Stomach (tissue), 9 donors: Measurements from ENCODE around the gene IL12B. TPM values are rescaled to one million over a fixed set of nuclear protein-coding genes. Genes with fewer than 3 reads are reported as not detected.

Experiments
- DNase-seq, 2 donors: peaks; one replicate each; pipeline versions ENCODE4 v3.0.0 to v3.0.0-alpha.2; 2013 to 2019
- H3K27ac ChIP-seq, 5 donors: fragments of 200-600 bp in 4 of 5; sonication (generic) in 4 of 5; one replicate each; pipeline ENCODE4 v1.5.1; 2013 to 2019; ENCODE audit warnings: mild to moderate bottlenecking in 1 of 5, moderate library complexity in 1 of 5
- H3K27me3 ChIP-seq, 3 donors: fragments of 200-600 bp; sonication (generic); one replicate each; pipeline ENCODE4 v1.5.1; 2017 to 2019; ENCODE audit warnings: mixed run types in 1 of 3
- H3K36me3 ChIP-seq, 4 donors: fragments of 200-600 bp; sonication (generic); 1 replicate in 3 of 4; 2 replicates in 1 of 4; pipeline ENCODE4 v1.5.1; 2016 to 2019
- H3K4me1 ChIP-seq, 4 donors: fragments of 200-600 bp; sonication (generic); one replicate each; pipeline ENCODE4 v1.5.1; 2016 to 2019
- H3K4me3 ChIP-seq, 4 donors: fragments of 200-600 bp; sonication (generic) in 3 of 4; one replicate each; pipeline ENCODE4 v1.5.1; 2016 to 2019; ENCODE audit warnings: mild to moderate bottlenecking in 1 of 4
- H3K9me3 ChIP-seq, 4 donors: fragments of 200-600 bp; sonication (generic); one replicate each; pipeline ENCODE4 v1.5.1; 2016 to 2019
- CTCF ChIP-seq, 7 experiments: fragments of 450-650 bp in 4 of 7; fragments of 200-600 bp in 3 of 7; sonication (generic) in 3 of 7; IDR thresholded peaks; one replicate each; pipeline ENCODE4 v1.5.1; 2016 to 2019; ENCODE audit warnings: antibody characterized with exemption in 7 of 7, control low read depth in 2 of 7, mild to moderate bottlenecking in 1 of 7
- EP300 ChIP-seq: sonication (generic); formaldehyde crosslinking; IDR thresholded peaks from one replicate; pipeline ENCODE4 v1.6.1; 2017; ENCODE audit warnings: antibody characterized with exemption
- POLR2A ChIP-seq, 4 donors: fragments of 450-650 bp; IDR thresholded peaks; one replicate each; pipeline ENCODE4 v1.6.1; 2016; ENCODE audit warnings: antibody characterized with exemption in 4 of 4, control low read depth in 2 of 4, mild to moderate bottlenecking in 1 of 4, moderate library complexity in 1 of 4
- POLR2AphosphoS5 ChIP-seq, 3 donors: sonication (generic); formaldehyde crosslinking; IDR thresholded peaks; one replicate each; pipeline ENCODE4 v1.6.1; 2016; ENCODE audit warnings: antibody characterized with exemption in 3 of 3
- WGBS, 5 donors: extraction: QIAGEN DNeasy Blood & Tissue Kit in 3 of 5; methylation state at CpG; one replicate each; pipeline versions ENCODE4 v1.1.5 to v1.1.7; 2013 to 2018; 5-methylcytosine and 5-hydroxymethylcytosine counted together
- intact Hi-C: fragments of 100-400 bp; cut with DNase I; formaldehyde crosslinking; loops from one replicate; pipeline ENCODE4 v1.15.1; 2023; ENCODE audit warnings: low total_unique reads
- polyA plus RNA-seq, 3 donors: library from polyadenylated mRNA; stranded (reverse); fragments of 200-250 nt; gene quantifications; one replicate each; pipeline ENCODE4 v1.2.3, GENCODE V29; 2013
- total RNA-seq, 5 donors: library from RNA; depleted of rRNA; stranded (reverse); fragments of >200 nt; gene quantifications; one replicate each; pipeline versions ENCODE4 v1.1.0 to v1.2.3, GENCODE V29; 2014 to 2016
- donor health status: healthy with polysubstance abuse.
- donor health status: Bipolar disorder and iron deficiency.
- donor health status: healthy.

IL12B gene
- total and polyA plus RNA-seq, 8 donors, result 0.05 TPM; not detected in 7

GRCh38 chr5:159324986-159325385 is 5.3 kb downstream of the IL12B start:
- DNase-seq, result no peak
- Histone ChIP-seq H3K36me3 (no peaks in the 10 kb centered on the region), H3K27me3 (peaks cover 0 to 31% (median 9%) of the 10 kb centered on the region in 3 donors), H3K4me1 (no peaks in the 10 kb centered on the region), H3K4me3 (no peak overlapping the region), H3K9me3 (no peaks in the 10 kb centered on the region), H3K27ac (no peak overlapping the region)
- no peak for TF ChIP-seq POLR2AphosphoS5 (IDR thresholded peaks at IDR 0.05)
- no peak for TF ChIP-seq EP300
- intact Hi-C loops, result no loop called here
- 51 to 71% (median 69%) methylated on average over 4 of the region's 4 CpGs for WGBS, 5 donors

DNA sequence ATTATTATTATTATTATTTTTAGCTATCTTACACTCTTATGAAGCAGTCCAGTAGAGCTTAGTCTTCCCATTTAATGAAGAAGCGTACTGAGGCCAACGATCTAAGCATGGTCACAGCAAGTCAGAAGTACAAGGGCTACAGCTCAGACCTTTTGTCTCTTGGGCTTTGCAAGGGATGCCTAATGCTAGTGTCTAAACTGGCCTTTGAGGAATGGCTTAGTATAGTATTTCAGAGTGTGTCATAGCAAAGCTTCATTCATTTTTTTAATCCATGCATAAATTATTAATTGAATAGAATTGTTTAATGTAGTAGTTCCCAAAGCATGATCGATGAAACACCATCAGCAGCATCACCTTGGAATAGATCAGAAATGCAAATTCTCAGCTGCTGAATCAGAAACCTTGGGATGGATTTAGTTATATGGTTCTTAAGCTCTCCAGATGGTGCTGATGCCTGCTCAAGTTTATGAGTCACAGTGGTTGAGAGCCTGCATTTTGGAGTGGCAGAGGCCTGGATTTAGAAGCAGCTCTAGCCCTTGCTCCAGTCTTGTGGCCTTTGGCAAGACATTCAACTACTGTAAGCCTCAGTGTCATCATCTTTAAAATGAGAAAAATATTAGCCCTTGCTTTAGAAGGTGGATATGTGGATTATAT is 6.1 kb downstream of the IL12B start:
- DNase-seq, result no peak
- Histone ChIP-seq H3K27ac (no peak overlapping the region), H3K36me3 (no peaks in the 10 kb centered on the region), H3K9me3 (no peaks in the 10 kb centered on the region), H3K4me3 (no peak overlapping the region), H3K4me1 (no peaks in the 10 kb centered on the region), H3K27me3 (peaks cover 0 to 25% (median 9%) of the 10 kb centered on the region in 3 donors)
- TF ChIP-seq CTCF (IDR thresholded peaks at IDR 0.05) (no peak), EP300 (no peak), POLR2A (IDR thresholded peaks at IDR 0.05) (no peak), POLR2AphosphoS5 (IDR thresholded peaks at IDR 0.05) (no peak)
- intact Hi-C loops, result no loop called here
- 88 to 97% (median 92%) methylated on average over 3 of the region's 3 CpGs for WGBS, 5 donors

DNA sequence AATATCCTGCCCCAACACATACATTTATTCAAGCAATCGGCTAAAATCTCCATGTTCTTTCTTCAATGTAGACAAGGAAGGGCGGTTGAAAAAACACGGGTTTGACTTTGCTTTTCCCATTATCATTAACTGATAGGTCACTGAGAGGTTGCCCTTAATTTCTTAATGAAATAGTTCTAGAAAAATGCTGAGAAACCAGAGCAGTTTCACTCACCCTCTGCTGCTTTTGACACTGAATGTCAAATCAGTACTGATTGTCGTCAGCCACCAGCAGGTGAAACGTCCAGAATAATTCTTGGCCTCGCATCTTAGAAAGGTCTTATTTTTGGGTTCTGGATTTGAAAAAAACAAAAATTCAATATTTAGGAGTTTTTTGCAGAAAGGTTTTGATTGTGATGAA is 8.1 kb downstream of the IL12B start:
- TF ChIP-seq CTCF (IDR thresholded peaks at IDR 0.05) (no peak), POLR2AphosphoS5 (IDR thresholded peaks at IDR 0.05) (no peak), EP300 (no peak), POLR2A (IDR thresholded peaks at IDR 0.05) (no peak)
- peaks cover 0 to 7% (median 5%) of the 10 kb centered on the region in 3 donors for H3K27me3 ChIP-seq
- H3K4me3 ChIP-seq, result no peak overlapping the region
- H3K4me1 ChIP-seq, result no peaks in the 10 kb centered on the region
- DNase-seq, result no peak
- intact Hi-C loops, result no loop called here
- 76 to 81% (median 79%) methylated on average over 6 of the region's 6 CpGs for WGBS, 5 donors
- H3K36me3 ChIP-seq, result no peaks in the 10 kb centered on the region
- H3K27ac ChIP-seq, result no peak overlapping the region
- H3K9me3 ChIP-seq, result no peaks in the 10 kb centered on the region

- 50 to 72% (median 55%) methylated on average over 2 of the region's 2 CpGs for WGBS, 5 donors
- no peaks in the 10 kb centered on the region for H3K9me3 ChIP-seq
- intact Hi-C loops, result loop anchor here (10.0 kb wide), 1 partner anchor 165 kb away; no protein-coding TSS in a partner anchor
These were observed 10.5 kb downstream of the IL12B start for GRCh38 chr5:159319832-159320231.

More at GRCh38 chr5:159319832-159320231, 10.5 kb downstream of the IL12B start:
- Histone ChIP-seq H3K36me3 (no peaks in the 10 kb centered on the region), H3K4me1 (no peaks in the 10 kb centered on the region), H3K27me3 (no peaks in the 10 kb centered on the region), H3K27ac (no peak overlapping the region), H3K4me3 (no peak overlapping the region)
- peak in 1 of 2 donors; percentile 44 for DNase-seq
- TF ChIP-seq POLR2A (IDR thresholded peaks at IDR 0.05), result no peak
- no peak for TF ChIP-seq POLR2AphosphoS5 (IDR thresholded peaks at IDR 0.05)
- no peak for TF ChIP-seq CTCF (IDR thresholded peaks at IDR 0.05)
- no peak for TF ChIP-seq EP300
